Activated CD4-positive, alpha-beta T cell treated with anti-CD3 and anti-CD28 coated beads, Interleukin-2, amount 50 U/mL, for 48 hours (primary cell): ENCODE measurements around the gene MRPL46.
"Not testable (repeated sequence)": the region's sequence is repeated elsewhere in the genome, so short reads cannot be mapped to it uniquely, and the experiment has no call there.

ENCODE experiments used
- DNase-seq, 2 experiments: peaks; one replicate each; pipeline ENCODE4 v3.0.0-alpha.2; 2020

Gene MRPL46

DNA sequence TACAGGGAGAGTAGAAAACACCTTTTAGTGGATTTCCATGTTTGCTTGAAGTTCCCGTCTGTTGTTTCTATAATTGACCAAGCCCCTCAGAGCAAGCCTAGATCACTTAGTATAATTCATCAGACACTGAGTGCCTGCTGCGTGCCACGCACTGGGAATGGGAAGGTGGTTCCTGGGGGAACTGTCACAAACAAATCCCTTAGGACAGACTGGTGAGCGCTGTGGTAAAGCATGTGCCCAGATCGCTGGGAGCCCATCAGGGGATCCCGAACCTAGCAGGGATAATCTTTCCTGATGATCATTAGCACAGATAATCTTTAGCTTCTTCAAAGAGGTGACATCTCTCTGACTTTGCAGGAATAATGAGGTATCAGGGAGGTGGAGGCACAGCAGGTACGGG lies 9.9 kb upstream of the MRPL46 start:
- no peak for DNase-seq

DNA sequence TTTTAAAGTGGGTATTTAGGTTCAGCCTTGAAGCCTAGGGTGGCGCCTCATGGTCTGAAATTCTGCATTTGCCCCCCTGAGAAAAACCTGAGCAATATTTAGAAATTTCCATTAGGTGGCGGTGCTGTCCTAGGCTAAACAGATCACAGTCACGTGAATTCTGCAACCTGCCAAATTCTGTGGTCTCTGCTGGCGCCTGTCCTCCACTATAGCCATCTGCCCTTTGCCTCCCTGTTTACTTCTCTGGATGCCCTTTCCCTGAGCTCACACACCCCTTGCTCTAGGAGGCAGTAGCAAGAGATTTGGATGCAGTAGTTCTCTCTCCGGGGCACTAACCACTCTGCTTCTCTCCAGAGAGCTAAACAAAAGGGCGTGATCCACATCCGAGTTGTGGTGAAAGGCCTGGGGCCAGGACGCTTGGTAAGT lies 9.5 kb upstream of the MRPL46 start:
- DNase-seq, result no peak

DNA sequence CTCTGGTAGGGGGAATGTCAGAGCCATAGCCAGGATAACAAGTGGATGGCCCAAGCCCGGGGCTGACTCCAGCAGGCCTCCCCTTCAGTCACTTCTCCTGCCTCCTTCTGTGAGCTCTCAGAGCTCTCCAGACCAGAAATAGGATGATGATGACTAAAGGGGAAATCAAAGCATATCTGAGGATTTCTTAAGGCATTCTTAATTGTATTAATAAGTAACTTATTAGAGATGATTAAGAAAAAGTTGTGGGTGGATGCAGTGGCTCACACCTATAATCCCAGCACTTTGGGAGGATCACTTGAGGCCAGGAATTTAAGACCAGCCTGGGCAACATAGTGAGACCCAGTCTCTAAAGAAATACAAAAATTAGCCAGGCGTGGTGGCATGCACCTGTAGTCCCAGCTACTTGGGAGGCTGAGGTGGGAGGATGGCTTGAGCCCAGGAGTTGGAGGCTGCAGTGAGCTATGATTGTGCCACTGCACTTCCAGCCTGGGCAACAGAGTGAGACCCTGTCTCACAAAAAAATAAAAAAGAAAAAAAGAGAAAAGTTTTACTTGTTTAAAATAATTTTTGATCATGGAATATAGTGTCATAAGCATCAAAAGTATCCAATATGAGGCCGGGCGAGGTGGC lies 6.6 kb upstream of the MRPL46 start:
- not testable (repeated sequence) for DNase-seq

DNA sequence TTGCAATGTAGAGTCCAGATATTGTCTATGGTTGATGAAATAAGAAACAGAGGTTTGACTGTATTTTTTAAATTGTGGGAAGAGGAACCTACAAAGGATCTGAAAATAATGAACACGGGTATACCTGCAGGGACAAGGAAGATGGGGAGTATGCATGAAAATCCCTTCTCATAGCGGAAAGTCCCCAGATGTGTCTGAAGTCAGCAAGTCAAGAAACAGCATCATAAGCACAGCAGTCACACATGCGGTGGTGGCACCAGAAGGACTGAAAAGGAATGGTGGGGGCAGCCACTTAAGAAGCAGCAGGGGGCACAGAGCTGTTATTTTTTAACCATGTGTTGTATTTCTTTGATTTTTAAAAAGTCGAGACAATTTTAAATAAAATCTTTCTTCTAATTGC lies 5.0 kb upstream of the MRPL46 start:
- DNase-seq, result no peak

DNA sequence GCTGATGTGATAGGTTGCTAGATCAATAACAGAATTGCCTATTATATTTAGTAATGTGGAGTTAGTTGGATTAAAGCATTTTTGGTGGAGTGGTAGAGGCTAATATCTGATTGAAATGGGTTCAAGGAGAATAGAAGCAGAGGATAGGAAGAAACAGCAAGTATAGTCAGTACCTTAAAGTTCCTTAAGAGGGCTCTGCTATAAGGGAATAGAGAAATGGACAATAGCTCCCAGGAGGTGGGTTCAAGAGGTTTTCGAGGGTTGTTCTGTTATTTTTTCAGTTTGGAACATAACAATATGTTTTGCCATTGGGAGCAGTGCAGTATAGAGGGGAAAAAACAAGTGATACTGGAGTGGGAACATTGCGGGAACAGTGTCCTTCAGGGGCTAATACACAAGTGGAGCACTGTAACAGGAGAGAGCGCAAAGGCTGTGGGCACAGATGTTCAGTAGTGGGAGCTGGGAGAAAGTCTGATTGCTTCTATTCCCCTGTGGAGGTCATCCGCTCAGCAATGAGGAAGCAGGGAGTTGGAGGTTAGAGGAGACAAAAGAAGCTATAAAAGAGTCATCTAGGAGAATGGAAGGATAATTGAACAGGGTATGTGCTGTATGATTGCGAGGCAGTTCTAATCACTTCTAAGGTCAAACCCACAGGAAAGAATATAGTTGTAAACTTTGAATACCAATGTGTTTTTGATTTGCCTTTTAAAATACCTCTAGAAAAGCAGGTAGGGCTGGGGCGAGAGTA lies 3.6 kb upstream of the MRPL46 start:
- no peak for DNase-seq

DNA sequence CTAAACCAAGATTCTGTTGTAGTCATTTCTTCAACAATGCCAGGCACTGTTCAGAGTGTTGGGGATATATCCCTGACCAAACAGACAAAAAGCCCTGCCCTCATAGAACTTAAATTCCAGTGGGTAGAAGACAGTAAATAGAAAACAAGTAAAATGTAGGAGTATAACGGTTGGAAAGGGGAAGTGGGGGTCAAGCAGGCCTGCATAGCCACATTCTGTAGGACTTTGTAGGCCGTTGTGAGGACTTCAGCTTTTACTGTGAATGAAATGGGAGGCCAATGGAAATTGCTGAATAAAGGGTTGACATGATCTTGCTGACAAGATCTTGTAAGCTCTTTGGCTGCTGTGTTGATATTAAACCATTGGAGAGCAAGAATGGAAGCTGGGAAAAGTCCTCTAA lies 2.1 kb upstream of the MRPL46 start:
- no peak for DNase-seq

DNA sequence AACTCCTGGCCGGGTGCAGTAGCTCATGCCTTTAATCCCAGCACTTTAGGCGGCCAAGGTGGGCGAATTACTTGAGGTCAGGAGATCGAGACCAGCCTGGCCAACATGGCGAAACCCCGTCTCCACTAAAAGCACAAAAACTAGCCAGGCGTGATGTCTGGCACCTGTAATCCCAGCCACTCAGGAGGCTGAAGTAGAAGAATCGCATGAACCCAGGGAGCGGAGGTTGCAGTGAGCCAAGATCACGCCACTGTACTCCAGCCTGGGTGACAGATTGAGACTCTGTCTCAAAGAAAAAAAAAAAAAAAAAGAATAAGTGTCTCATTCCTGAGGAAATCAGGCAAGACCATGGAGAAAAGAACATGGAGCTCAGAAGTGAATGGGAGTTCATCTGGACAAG lies 1.5 kb upstream of the MRPL46 start:
- not testable (repeated sequence) for DNase-seq

DNA sequence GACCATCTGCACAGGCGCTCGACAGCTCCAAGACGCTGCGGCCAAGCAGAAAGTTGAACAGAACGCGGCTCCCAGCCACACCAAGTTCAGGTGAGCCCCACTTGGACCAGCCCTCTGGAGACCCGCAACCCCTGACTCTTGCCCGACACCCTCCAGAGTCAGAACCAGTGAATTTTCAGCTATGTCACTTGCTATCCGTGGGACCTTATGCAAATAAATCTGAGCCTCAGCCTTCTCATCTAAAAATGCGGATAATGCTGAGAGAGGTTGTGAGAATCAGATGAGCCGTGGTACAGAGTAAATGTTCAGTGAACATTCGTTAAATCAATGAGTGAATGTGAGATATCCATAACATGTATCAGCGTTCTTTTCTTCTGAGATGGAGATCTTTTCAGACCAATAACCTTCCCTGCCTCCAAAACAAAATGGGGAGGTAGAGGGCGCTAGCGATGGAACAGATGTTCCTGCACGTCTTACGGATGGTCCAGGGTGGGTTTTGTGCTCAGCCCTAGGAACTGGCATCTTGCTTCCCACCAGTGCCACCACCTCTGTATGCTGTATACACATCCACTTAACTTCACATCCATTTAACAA lies 844 bp upstream of the MRPL46 start:
- DNase-seq, result peak; percentile 16 to 28

DNA sequence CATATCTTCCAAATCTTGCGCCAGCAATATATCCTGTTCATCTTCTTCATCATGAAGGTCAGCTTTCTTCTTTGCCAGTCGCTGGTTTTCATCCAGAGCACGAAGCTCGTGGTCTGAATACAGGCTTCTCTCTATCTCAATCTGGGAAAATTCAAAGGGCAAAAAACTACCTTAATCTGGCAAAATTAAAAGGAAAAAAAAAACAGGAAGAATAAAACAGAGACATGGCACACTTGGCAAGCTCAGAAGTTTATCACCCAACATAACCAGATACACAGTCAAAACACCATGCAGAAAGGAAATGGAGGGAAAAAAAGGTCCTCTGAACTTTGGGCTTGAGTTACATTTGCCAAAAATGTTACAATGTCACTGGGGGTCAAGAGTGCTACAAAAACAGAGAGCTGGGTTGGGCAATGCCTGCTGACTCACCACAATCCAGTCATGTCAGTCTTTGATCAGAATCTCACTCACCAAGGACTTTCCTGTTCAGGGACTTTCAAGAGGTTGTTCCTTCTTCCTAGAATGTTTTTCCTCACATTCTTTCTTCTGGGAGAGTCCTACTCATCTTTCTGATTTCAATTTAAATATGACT lies 1.5 kb downstream of the MRPL46 start:
- DNase-seq, result peak; percentile 26 to 42

DNA sequence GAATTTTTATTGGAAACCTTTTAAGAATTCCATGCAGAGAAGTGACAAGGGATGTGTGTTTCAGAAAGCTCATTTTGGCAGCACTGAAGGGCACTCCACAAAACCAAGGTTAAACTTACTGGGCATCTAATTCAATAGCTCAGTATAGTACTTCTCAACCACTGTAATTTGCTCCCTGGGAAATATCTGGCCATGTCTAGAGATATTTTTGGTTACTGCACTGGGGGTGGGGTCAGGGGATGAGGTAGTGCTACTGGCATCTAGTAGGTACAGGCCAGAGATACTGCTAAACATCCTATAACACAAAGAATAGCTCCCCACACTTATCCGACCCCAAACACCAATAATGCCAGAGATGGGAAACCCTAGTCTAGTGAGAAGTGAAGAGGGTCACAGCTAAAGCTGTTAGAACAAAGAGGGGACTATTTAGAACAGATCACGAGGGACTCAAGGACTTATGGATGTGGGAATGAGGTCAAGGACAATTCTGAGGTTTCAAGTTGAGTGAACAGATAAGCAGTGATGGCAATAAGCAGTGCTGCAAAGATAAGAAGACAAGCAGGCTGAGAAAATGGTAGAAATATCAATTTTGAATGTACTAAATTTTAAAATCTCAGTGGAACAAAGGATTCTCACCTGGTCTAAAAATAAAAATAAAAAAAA lies 3.2 kb downstream of the MRPL46 start:
- DNase-seq, result no peak

DNA sequence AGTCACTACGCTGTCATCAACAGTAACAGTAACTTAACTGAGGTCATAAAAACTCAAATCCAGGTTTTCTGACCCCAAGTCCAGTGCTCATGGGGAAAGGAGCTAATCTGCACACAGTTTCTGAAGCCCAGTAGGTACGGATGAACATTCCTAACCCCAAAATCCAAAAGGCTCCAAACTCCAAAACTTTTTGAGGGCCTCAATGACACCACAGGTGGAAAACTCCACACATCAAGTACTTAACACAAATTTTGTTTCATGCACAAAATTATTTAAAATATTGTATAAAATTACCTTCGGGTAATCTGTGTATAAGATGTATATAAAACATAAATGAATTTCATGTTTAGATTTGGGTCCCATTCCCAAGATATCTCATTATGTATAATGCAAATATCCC lies 10.5 kb downstream of the MRPL46 start:
- DNase-seq, result no peak

DNA sequence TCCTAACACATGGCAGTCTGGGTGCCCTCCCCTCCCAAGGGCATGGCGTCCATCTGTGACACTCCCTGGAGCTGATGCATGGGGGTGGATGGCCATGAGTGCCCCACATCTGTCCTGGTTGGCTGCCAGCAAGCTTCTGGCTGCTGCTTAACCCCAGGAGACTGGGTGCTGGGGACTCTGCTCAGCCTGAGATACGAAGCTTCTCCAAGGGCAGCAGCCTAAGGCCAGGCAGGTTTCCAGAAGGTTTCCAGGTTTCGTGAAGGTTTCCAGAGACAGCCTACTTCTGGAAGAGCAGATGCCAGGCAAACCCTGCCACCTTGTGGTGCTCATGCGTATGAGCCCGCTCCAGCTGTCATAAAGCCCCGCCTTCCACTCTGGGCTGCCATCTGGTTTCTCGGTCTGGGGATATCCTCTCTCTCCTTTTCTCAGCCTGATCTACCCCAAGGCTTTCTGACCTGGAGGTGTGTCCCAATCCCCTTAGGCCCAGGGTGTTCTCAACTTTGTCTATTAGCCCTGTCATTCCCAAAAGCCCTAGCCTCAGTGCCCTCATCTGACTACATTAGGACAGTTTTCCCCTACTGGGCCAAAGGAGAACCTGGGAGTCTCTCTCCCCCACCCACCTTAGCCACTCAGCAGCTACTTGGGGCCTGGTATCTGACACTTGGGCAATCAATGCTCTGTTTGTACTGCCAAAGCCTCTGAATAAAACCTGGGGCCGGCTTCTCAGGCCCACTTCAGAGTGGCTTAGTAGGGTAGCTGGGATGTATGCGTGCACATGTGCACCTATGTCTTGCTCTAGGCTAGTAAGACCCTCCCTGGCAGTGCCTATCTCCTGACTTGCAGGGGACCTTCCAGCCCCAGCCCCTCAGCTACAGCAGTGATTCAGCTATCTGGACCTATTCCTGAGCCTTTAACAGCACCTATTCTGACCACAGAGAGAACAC lies 12.0 kb downstream of the MRPL46 start:
- peak; percentile 55 to 61 for DNase-seq

DNA sequence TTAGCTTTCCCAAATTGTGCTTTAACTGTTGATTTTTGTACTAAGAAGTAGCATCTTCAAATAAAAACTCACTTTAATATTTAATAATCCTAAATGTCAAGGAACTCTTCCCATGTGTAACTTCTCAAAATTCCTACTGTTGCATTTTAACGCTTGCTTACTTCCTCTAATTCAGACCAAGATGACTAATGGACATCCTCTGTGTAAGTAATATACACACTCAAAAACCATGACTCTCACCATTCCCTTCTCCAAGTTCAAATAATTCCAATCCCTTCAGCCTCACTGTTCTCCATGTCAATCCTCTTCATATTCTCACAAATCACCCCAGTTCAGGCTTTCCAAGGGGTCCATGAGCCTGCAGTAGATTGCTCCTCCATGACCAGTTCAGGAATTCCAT lies 13.0 kb downstream of the MRPL46 start:
- DNase-seq, result no peak

DNA sequence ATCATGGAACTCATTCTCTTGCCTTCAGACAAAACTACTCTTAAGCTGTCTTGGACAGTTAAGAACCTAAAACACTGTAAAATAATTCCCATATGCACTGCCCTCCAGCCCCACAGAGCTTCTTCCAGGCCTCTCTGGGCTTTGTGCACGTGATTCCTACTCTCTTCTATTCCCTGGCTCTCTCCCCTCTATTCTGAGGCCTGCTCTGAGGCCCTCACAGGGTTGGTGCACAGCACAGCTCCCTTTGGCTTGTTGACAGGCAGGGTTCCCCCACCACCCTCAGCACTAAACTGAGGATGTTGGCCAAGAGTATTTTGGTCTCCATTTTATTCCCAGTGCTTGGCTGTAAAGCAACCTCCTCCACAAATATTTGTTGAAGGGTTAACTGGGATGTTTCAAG lies 13.5 kb downstream of the MRPL46 start:
- DNase-seq, result no peak

DNA sequence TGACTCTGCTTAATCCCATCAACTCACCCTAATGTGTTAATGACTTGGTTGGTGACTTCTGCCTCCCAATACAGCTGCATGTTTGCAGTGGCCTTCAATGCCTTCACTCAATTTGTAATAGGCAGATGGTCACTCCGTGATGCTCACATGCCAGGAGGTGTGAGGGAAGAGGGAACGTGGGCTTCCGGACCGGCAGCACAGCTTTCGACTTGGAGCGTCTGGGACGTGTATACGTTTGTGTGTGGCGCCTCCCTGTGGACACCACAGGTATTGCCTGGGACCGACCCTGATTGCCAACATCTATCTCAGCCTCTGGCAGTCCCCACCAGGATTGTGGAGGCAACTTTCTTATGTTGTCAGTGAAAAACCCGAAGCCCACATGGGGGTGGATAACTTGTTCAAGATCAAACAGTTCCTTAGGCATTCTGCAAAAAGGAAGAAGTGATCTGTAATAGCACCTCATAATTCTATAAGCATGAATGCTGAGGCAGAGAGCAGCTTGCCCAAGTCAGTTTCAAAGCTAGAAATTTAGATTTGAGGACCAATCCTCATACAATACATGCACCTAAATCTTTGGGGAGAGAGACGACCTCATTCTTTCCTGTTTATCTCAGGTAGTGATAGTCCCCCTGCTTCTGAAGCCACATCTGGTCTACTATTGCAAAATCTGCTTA lies 16.9 kb downstream of the MRPL46 start:
- peak; percentile 87 to 89 for DNase-seq

DNA sequence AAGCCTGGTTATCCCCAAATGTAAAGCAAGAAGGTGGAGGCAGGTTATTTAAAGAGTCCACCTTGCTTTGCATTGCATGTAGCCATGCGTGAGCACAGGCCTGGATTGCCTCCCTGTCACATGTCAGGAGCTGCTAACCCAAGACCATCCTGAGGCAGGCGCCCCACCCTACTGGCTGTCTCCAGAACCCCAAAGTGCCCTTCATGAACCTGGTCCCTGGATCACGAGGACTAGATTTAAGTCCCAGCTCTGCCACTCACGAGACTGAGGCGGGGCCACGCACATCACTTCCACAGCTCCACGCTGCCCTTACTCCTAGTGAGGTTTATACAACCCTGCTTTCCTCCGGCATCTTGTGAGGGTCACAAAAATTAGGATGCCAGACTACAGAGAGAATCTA lies 17.6 kb downstream of the MRPL46 start:
- no peak for DNase-seq

DNA sequence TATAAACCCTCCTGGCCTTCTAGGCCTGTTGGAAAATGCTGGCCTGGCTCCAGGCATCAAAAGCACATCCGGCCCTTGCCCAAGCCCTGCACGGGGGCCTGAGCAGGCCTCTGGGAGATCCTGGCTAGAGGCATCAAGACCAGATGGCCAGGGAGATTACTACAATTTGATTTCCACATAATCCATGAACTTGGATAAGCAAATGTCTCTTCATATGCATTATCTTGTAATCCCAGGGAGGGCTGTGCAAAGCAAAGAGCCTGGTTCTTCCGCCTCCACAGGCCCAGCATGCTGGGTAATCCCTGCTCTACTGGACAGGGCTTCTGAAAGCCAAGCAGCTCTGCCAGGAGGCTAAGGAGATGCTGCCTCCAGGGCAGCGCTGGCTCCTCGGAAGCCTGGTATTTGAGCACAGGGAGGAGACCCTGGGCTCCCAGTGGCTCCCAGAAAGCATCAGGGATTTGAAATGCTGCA lies 18.2 kb downstream of the MRPL46 start:
- DNase-seq, result no peak

DNA sequence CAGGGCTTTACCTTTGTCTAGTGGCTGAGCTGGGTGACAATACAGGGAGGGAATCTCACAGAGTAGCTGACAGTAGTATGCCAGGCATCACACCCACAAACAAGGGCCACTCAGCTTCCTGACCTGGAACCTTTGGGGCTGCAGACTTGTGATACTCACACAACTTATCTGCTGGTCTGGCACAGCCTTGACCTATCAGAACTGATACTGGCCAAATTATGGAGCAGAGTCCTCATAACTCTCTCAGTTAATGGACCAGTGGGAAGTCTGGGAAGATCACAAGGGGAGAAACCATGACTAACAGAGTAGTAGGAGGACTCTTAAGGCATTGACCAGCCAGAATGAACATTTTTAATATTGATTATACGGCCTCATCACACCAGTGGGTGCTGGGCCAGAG lies 19.4 kb downstream of the MRPL46 start:
- no peak for DNase-seq

DNA sequence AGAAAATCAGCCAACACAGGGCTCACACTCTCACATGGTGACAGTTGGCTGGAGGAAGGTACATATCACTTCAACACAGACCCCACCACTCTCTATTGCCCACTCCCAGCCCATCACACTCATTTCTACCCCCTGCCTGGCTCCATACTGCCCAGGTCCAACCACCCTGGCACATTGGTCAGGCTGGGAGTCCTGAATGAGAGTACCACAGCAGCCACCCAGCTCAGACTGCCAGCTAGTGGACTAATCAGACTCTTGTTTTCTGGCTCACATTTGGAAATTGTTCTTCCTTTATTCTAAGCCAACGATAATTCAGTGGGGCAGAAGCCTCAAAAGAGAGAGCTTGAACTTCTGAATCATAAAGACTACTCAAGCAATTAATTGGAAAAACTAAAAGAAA lies 20.0 kb downstream of the MRPL46 start:
- DNase-seq, result no peak

DNA sequence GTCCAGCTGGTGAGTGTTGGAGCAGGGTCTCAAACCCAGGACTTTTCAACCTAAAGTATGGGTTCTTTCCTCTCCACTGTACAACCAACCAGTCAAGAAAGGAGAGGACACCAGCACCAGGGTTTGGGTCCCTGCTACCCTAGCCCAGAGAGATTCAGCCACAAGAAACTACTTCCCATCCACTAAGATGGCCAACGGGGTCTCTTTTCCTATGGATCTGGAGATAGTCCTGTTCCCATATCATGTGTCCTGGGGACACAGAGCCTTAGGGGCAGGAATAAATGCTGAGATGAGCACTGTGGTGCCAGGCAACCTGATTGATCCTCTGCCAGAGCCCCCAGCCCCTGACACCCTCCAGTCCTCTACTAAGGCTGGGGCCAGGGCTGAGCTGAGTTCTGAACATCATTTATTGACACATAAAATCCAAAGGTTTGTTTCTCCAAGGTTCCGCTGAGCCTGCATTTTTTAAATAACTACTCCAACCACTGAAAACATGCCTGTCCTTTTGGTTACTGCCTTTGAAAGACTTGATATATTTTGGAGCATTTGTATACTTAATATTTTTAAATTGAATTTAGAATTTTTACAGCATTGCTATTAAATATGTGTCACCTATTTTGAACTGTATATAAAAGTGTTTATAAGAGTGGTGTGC lies 26.0 kb downstream of the MRPL46 start:
- DNase-seq, result no peak

DNA sequence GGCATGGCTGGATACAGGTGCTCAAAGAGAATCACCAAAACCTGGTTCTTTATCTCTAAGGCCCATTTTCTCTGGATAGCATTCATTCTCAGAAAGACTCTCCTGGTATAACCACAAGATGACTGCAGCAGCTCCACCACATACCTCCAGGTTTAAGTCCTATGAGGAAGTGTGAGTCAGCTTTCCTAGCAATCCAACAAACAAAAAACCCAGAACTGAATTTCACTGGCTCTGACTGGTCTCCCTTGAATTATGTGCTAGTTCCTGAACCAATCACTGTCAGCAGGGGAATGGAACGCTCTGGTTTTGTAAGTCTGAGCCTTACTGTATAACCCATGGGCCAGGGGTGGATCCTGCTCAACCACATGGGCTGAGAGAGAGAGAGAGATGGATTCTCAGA lies 27.2 kb downstream of the MRPL46 start:
- no peak for DNase-seq
